Neural progenitor cell (in vitro differentiated cells): Measurements from ENCODE around the gene CHRNB4.

Experiments
- EZH2 ChIP-seq: fragments of 200-600 bp; sonication (generic); IDR thresholded peaks from 2 replicates; pipeline ENCODE4 v1.6.1; 2017; ENCODE audit warnings: antibody characterized with exemption, mild to moderate bottlenecking, moderate library complexity
- EZH2phosphoT487 ChIP-seq: fragments of 200-600 bp; sonication (generic); IDR thresholded peaks from 2 replicates; pipeline ENCODE4 v1.6.1; 2017; ENCODE audit warnings: antibody characterized with exemption
- TF ChIP-seq, protein P1 (sequence below): fragments of 200-600 bp; sonication (generic); IDR thresholded peaks from 2 replicates; pipeline ENCODE4 v1.5.1; 2017; ENCODE audit warnings: antibody characterized with exemption, mild to moderate bottlenecking

DNA sequence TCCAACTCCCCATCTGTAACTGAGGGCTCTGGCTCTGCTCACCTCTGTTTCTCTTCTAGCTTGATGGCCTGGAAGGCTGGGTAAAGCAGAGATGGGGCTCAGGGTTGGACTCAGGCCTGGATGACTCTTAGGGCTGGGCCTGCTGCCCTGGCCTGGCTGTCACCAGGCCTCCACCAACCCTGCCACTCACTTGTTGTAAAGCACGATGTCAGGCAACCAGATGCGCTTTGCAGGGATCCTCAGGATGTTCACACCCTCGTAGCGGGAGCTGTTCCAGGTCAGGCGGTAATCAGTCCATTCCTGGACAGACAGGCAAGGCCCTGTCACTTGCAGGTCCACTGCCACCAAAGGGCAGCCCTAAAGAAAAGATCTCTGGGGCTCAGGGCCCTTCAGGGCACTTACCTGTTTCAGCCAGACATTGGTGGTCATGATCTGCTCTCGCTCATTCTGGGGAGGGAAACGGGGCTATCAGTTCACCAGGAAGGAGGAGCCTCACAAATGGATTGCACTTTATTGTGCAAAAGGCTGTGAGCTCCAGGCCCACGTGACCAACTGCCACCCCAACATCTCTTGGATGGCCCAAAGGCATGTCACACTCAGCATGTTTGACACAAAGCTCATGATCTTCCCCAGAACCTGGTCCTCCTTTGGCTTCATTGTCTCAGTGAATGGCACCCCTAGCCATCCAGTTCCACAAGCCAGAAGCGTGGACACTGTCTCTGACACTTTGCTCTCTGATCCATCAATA is 9.9 kb downstream of the CHRNB4 start:
- TF ChIP-seq, protein P1, sequence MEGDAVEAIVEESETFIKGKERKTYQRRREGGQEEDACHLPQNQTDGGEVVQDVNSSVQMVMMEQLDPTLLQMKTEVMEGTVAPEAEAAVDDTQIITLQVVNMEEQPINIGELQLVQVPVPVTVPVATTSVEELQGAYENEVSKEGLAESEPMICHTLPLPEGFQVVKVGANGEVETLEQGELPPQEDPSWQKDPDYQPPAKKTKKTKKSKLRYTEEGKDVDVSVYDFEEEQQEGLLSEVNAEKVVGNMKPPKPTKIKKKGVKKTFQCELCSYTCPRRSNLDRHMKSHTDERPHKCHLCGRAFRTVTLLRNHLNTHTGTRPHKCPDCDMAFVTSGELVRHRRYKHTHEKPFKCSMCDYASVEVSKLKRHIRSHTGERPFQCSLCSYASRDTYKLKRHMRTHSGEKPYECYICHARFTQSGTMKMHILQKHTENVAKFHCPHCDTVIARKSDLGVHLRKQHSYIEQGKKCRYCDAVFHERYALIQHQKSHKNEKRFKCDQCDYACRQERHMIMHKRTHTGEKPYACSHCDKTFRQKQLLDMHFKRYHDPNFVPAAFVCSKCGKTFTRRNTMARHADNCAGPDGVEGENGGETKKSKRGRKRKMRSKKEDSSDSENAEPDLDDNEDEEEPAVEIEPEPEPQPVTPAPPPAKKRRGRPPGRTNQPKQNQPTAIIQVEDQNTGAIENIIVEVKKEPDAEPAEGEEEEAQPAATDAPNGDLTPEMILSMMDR = no peak
- TF ChIP-seq EZH2 = no peak
- no peak for TF ChIP-seq EZH2phosphoT487
